H1 (cell line): ENCODE data around the gene LIX1L. TPM values are rescaled to one million over a fixed set of nuclear protein-coding genes. Genes with fewer than 3 reads are reported as not detected.
A peak's percentile ranks its signal among the peaks of the same experiment; 100 is the strongest.

Source experiments
- CEBPB ChIP-seq: IDR thresholded peaks from 2 replicates; pipeline ENCODE4 v1.6.1; 2012; ENCODE audit warnings: low read depth, low read length
- FOSL1 ChIP-seq: IDR thresholded peaks from 2 replicates; pipeline ENCODE4 v1.6.1; 2011; ENCODE audit warnings: mild to moderate bottlenecking, low read depth, low read length, moderate library complexity; ENCODE audit not compliant: insufficient read depth
- HDAC2 ChIP-seq, 2 experiments: fragments of 300-600 bp in 1 of 2; sonication (generic) in 1 of 2; IDR thresholded peaks; 2 replicates each; pipeline ENCODE4 v1.6.1; 2011 to 2012; ENCODE audit warnings: low read depth in 2 of 2, low read length in 2 of 2, mild to moderate bottlenecking in 2 of 2, moderate library complexity in 2 of 2, borderline replicate concordance in 1 of 2, inconsistent platforms in 1 of 2
- KDM5A ChIP-seq: fragments of 200-600 bp; IDR thresholded peaks from 2 replicates; pipeline ENCODE4 v1.7.1; 2012; ENCODE audit warnings: mild to moderate bottlenecking, low read length, inconsistent platforms, mixed read lengths
- POLR2A ChIP-seq, 2 experiments: IDR thresholded peaks; 1 replicate in 1 of 2; 2 replicates in 1 of 2; pipeline ENCODE4 v1.6.1; 2011; ENCODE audit warnings: low read depth in 2 of 2, low read length in 2 of 2, mild to moderate bottlenecking in 2 of 2; ENCODE audit errors: control extremely low read depth in 1 of 2
- RNF2 ChIP-seq: fragments of 200-900, 300-1000 bp; sonication (generic); IDR thresholded peaks from 2 replicates; pipeline ENCODE4 v1.7.1; 2016; ENCODE audit warnings: borderline replicate concordance, low read depth, mild to moderate bottlenecking, antibody characterized with exemption, low read length; ENCODE audit not compliant: poor library complexity, severe bottlenecking; ENCODE audit errors: missing control alignments
- SAP30 ChIP-seq: fragments of 300-600 bp; sonication (generic); IDR thresholded peaks from 2 replicates; pipeline ENCODE4 v1.7.1; 2012; ENCODE audit warnings: low read length, moderate library complexity, mild to moderate bottlenecking, inconsistent platforms; ENCODE audit not compliant: insufficient read depth, insufficient replicate concordance
- SP1 ChIP-seq: IDR thresholded peaks from 2 replicates; pipeline ENCODE4 v1.6.1; 2011; ENCODE audit warnings: low read depth, low read length
- TAF7 ChIP-seq: optimal IDR thresholded peaks from 2 replicates; pipeline ENCODE3; 2011; ENCODE audit warnings: low read depth, mild to moderate bottlenecking, inconsistent platforms, low read length, moderate library complexity, borderline replicate concordance
- TBP ChIP-seq: IDR thresholded peaks from 2 replicates; pipeline ENCODE4 v1.6.1; 2011; ENCODE audit warnings: low read depth, low read length, improper control_type of control experiment
- polyA plus RNA-seq, 7 experiments: library from polyadenylated mRNA; depleted of rRNA in 3 of 7; stranded (reverse) in 5 of 7; unstranded in 2 of 7; fragments of >200 nt in 5 of 7; fragments of 200-250 nt in 2 of 7; gene quantifications; 1 replicate in 5 of 7; 2 replicates in 1 of 7; 4 replicates in 1 of 7; pipeline versions ENCODE4 v1.2.1 to v1.2.3, GENCODE V29; 2011 to 2013; ENCODE audit warnings: missing spikeins in 2 of 7, mixed read lengths in 2 of 7
- total RNA-seq: library from RNA; stranded (reverse); fragmentation: NEBNext Ultra II Directional; extraction: Animal tissue kit (Norgen Biotek cat#: 25700); gene quantifications from 2 replicates; pipeline ENCODE4 v1.2.1, GENCODE V29; 2021
- TF ChIP-seq, protein P1 (sequence below), 3 experiments: IDR thresholded peaks; 1 replicate in 2 of 3; 2 replicates in 1 of 3; pipeline versions ENCODE4 v1.5.1 to v1.6.1; 2011; ENCODE audit warnings: low read length in 3 of 3, mild to moderate bottlenecking in 3 of 3, inconsistent platforms in 2 of 3, low read depth in 1 of 3, moderate library complexity in 1 of 3; ENCODE audit not compliant: insufficient read depth in 1 of 3; ENCODE audit errors: control extremely low read depth in 1 of 3

Gene LIX1L
- total and polyA plus RNA-seq, 2 of the 8 experiments (the other 6 are each of a cell fraction or from before 2014, with no cell fraction given) = 2.9 to 3.7 TPM

DNA sequence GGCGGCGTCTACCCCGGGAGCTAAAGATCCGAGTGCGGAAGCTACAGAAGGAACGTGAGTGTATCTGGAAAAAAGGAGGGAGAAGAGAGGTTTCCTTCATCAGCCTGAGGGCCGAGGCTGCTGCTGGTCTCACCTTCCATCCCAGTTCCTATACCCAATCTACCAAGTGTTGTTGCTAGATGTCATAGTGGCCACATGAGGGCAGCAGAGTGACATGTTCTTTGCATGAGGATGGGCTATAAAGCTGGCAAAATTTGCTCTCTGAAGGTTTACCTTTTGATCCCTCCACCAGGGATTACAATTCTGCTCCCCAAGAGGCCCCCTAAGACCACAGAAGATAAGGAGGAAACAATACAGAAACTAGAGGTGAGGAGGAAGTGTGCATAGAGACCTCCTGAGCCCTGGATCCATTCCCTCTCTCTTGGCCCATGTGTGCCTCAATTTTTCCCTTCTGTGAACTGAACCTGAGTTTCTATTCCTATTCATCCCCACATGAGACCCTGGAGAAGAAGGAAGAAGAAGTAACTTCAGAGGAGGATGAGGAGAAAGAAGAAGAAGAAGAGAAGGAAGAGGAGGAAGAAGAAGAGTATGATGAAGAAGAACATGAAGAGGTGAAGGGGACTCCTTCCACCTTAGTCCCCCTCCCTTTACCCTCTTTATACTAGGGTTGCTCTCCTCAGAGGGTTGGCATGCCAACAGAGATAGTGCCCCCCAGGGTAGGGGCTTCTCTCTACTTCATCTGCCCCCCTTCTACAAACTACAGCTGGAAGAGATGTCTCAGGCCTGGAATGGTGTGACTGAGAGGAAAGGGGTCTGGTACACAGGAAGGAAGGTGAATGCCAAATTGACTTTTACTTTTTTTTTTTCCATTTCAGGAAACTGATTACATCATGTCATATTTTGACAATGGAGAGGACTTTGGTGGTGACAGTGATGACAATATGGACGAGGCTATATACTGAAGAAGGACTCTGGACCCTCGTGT lies 20.0 kb upstream of the LIX1L start (continued):
- TF ChIP-seq TBP (no peak), FOSL1 (no peak), KDM5A (no peak), POLR2A (IDR thresholded peaks at IDR 0.05; ENCODE audit: control extremely low read depth in 1 of 2, low read depth in 2 of 2, low read length in 2 of 2) (no peak), CEBPB (no peak), TAF7 (peak; percentile 21), RNF2 (no peak), SP1 (no peak), HDAC2 (IDR thresholded peaks at IDR 0.05; ENCODE audit: borderline replicate concordance in 1 of 2, low read depth in 2 of 2, low read length in 2 of 2) (no peak), SAP30 (no peak)
- TF ChIP-seq, protein P1, sequence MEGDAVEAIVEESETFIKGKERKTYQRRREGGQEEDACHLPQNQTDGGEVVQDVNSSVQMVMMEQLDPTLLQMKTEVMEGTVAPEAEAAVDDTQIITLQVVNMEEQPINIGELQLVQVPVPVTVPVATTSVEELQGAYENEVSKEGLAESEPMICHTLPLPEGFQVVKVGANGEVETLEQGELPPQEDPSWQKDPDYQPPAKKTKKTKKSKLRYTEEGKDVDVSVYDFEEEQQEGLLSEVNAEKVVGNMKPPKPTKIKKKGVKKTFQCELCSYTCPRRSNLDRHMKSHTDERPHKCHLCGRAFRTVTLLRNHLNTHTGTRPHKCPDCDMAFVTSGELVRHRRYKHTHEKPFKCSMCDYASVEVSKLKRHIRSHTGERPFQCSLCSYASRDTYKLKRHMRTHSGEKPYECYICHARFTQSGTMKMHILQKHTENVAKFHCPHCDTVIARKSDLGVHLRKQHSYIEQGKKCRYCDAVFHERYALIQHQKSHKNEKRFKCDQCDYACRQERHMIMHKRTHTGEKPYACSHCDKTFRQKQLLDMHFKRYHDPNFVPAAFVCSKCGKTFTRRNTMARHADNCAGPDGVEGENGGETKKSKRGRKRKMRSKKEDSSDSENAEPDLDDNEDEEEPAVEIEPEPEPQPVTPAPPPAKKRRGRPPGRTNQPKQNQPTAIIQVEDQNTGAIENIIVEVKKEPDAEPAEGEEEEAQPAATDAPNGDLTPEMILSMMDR (IDR thresholded peaks at IDR 0.05; ENCODE audit: control extremely low read depth in 1 of 3, insufficient read depth in 1 of 3, low read depth in 1 of 3, low read length in 3 of 3) = peak; percentile 44 to 90 (median 89)
- TF ChIP-seq, all 59 proteins: peak for 7
